GM21576 (cell line): Measurements from ENCODE around the gene TMEM266.

Source experiments
- ATAC-seq: cut with Tn5 transposase; IDR thresholded peaks from one replicate; pipeline ENCODE4 v1.9.1; 2021; ENCODE audit warnings: mild to moderate bottlenecking, moderate library complexity; ENCODE audit not compliant: unreplicated experiment

Gene TMEM266

GRCh38 chr15:76223521-76223920 lies 163.7 kb downstream of the TMEM266 start:
- no peak for ATAC-seq

DNA sequence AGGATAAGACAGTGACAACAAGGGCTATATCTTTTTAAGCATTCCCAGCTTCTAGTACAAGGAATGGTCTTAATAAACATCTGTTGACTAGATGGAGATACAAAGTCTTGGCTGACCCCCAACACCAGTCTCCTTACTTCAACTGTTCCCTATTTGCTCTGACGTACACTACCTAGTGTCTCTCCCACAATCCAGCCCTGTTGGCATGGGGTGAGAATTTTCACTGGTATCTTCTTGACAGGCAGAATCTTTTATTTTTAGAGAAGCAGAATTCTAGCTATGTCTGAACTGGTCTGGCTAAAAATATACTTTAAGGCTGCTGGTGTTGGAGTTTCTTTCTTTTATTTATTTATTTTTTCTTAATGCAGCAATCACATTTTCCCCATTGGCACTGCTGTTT lies 169.5 kb downstream of the TMEM266 start:
- no peak for ATAC-seq

- ATAC-seq: no peak
Measured at GRCh38 chr15:76233921-76234320, 174.1 kb downstream of the TMEM266 start.

DNA sequence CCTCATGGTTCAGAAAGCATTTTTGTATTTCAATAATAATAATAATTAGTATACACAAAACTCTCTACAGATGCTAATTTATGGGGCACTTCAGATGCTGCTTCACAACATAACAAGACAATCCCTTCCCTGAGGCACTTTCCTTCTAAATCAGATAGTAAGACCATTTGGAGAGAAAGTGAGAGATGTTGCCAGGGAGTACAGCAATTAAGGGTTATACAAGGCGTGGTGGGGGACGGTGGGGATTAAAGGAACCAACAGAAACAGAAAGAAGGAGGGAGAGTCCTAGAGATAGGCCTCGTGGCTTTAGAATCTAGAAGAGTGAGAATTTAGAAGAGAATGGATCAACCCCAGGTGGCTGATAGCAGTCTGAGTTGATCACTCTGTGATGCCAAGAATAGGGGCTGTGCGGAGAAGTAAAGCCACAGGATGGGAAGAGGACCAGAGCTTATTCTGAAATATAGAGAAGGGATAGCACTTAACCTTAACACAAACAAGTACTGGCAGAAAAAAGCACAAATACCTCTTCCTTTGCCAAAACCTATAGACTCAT lies 174.6 kb downstream of the TMEM266 start:
- no peak for ATAC-seq

DNA sequence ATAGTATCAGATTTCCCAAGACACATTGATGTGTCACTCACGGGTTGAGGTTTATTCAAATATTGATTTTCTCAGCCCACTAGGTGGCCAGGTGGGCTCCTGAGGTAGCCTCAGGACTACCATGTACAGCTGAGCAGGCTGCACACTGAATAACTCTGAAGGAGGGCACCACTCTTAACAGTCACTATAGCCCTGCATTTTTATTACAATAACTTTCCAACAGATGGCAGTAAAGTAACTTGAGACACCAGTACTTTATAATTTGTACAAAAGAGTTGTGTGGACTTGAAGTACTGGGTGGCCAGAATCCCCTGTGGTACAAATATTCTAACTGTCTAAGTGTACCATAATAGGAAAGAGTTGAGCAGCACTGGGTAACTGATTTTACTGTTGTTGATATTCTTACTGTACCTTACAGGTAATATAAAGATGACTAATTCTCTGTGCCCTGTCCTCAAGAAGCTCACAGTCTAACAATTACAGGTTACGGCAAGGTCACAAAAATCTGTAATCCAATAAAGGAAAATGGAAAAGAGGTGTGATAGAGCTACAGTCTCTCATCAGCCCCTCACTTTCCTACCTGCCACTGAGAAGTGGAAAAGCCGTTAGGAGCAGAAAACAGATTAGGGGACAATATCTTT lies 175.5 kb downstream of the TMEM266 start:
- no peak for ATAC-seq

DNA sequence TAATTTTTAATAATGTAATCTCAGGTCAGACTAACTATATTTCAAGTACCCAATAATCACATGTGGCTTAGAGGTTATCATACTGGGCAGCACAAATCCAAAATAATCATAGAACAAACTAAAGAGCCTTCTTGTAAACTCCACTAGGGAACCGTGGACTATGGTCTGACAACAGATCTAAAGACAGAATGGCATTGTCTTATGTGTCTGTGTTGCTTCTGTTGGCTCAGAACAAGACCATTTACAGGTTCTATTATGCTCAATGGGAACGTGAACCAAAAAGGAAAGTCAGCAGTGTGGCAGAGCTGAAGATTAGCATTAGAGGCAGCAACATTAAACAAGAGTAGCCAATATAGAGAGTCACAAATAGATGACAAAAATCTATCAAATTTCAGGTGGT lies 176.6 kb downstream of the TMEM266 start:
- no peak for ATAC-seq

DNA sequence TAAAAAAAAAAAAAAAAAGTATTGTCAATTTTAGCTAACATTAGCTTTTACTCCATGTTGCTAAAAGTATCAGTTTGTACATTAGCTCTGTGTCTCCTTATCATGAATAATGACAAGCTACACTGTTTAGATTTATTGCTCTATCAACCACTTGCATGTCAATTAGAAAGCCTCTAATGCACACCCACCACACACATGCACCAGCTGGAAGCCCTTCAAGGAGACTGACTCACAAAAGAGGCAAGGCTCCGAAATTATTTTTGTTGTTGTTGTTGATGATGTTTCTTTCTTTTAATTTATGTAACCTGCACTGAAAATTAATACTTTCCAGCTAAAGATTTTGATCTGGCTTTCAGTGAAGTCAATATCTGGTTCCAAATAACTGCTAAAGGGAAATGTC lies 180.0 kb downstream of the TMEM266 start:
- no peak for ATAC-seq

DNA sequence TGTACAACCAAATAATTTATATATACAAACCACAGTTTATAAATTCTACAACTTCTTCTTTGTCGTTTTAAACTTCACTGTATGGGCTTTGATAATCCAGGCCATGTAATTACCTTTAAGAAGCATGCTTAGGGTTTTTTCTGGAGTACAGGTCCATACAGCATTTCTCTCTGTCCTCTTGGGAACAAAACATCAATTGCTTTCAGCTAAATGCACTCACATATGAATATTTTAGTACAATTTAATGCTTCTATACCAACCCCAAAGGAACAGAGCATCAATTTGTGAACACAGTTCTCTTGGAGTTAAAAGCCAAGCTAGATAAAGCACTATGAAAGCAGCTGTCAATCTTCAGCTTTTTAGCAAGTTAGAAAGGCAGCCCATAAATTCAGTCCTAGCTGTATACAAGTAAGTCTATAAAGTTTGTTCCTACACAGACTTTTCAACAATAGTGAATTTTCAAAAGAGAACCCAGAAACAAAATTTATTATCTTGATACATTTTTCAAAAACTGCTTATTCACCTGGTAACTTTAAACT lies 185.4 kb downstream of the TMEM266 start:
- no peak for ATAC-seq

- no peak for ATAC-seq
Measured at GRCh38 chr15:76251717-76252116, 191.9 kb downstream of the TMEM266 start.

- no peak for ATAC-seq
Measured at GRCh38 chr15:76252249-76252648, 192.5 kb downstream of the TMEM266 start.

- ATAC-seq: no peak
Measured at GRCh38 chr15:76253691-76254473, 194.1 kb downstream of the TMEM266 start.
